Neutrophil (primary cell): ENCODE data around the gene USP31.

ENCODE experiments used
- H3K27ac ChIP-seq: fragments of 200-600 bp; sonication (generic); 2 replicates; pipeline ENCODE4 v1.5.1; 2016; ENCODE audit warnings: mild to moderate bottlenecking, moderate library complexity
- H3K27me3 ChIP-seq: fragments of 200-600 bp; sonication (generic); 2 replicates; pipeline ENCODE4 v1.6.0; 2016; ENCODE audit warnings: mild to moderate bottlenecking
- H3K36me3 ChIP-seq: fragments of 200-600 bp; sonication (generic); 2 replicates; pipeline ENCODE4 v1.5.1; 2017
- H3K4me1 ChIP-seq, 2 experiments: fragments of 200-600 bp in 1 of 2; sonication (generic) in 1 of 2; 1 replicate in 1 of 2; 2 replicates in 1 of 2; pipeline versions ENCODE4 v1.5.1 to v1.6.1; 2013 to 2016; ENCODE audit warnings: low read depth in 1 of 2, low read length in 1 of 2, mild to moderate bottlenecking in 1 of 2, moderate library complexity in 1 of 2; ENCODE audit not compliant: control insufficient read depth in 1 of 2, insufficient read depth in 1 of 2
- H3K4me3 ChIP-seq, 2 experiments: fragments of 200-600 bp in 1 of 2; sonication (generic) in 1 of 2; 1 replicate in 1 of 2; 2 replicates in 1 of 2; pipeline ENCODE4 v1.5.1; 2013 to 2016; ENCODE audit warnings: low read depth in 1 of 2, low read length in 1 of 2, mild to moderate bottlenecking in 1 of 2, moderate library complexity in 1 of 2
- H3K9me3 ChIP-seq: fragments of 200-600 bp; sonication (generic); 2 replicates; pipeline ENCODE4 v1.5.1; 2016
- CTCF ChIP-seq: fragments of 200-600 bp; sonication (generic); IDR thresholded peaks from 2 replicates; pipeline ENCODE4 v1.5.1; 2016; ENCODE audit warnings: antibody characterized with exemption

The USP31 gene

GRCh38 chr16:23014592-23014991, 134.7 kb downstream of the USP31 start:
- H3K4me3 ChIP-seq: no peak overlapping the region
- no peak for TF ChIP-seq CTCF
- H3K27ac ChIP-seq: no peak overlapping the region
- no peaks in the 10 kb centered on the region for H3K9me3 ChIP-seq
- H3K27me3 ChIP-seq: no peaks in the 10 kb centered on the region
- H3K4me1 ChIP-seq: no peaks in the 10 kb centered on the region
- H3K36me3 ChIP-seq: no peaks in the 10 kb centered on the region
